Body of pancreas (tissue), 4 donors: ENCODE data around the gene PEAR1. TPM values are rescaled to one million over a fixed set of nuclear protein-coding genes. Genes with fewer than 3 reads are reported as not detected.

ENCODE experiments used
- ATAC-seq: fragments of 150-250 bp; one replicate; pipeline ENCODE4 v1.9.1; 2016
- DNase-seq, 4 donors: peaks; one replicate each; pipeline ENCODE4 v3.0.0-alpha.2; 2019
- H3K27ac ChIP-seq, 4 donors: fragments of 200-600 bp; sonication (generic); 1 replicate in 3 of 4; 2 replicates in 1 of 4; pipeline versions ENCODE4 v1.5.1 to v1.6.1; 2016 to 2019; ENCODE audit warnings: mild to moderate bottlenecking in 1 of 4, mixed read lengths in 1 of 4, moderate library complexity in 1 of 4
- H3K27me3 ChIP-seq, 2 donors: fragments of 200-600 bp; sonication (generic); one replicate each; pipeline ENCODE4 v1.6.0; 2016; ENCODE audit warnings: mild to moderate bottlenecking in 1 of 2
- H3K36me3 ChIP-seq, 2 donors: fragments of 200-600 bp; sonication (generic); replicated peaks in 1 of 2; 2 replicates each; pipeline ENCODE4 v1.5.1; 2016; ENCODE audit warnings: low read depth in 2 of 2; ENCODE audit not compliant: insufficient read depth in 1 of 2
- H3K4me1 ChIP-seq: fragments of 200-600 bp; sonication (generic); one replicate; pipeline ENCODE4 v1.6.0; 2016
- H3K4me3 ChIP-seq, 2 donors: fragments of 200-600 bp; sonication (generic); 1 replicate in 1 of 2; 2 replicates in 1 of 2; pipeline ENCODE4 v1.5.1; 2016 to 2019
- H3K9me3 ChIP-seq, 3 donors: fragments of 200-600 bp; sonication (generic); 1 replicate in 2 of 3; 2 replicates in 1 of 3; pipeline ENCODE4 v1.5.1; 2016
- CTCF ChIP-seq, 7 experiments: fragments of 450-650 bp in 4 of 7; fragments of 200-600 bp in 3 of 7; sonication (generic) in 3 of 7; IDR thresholded peaks; one replicate each; pipeline ENCODE4 v1.5.1; 2016 to 2019; ENCODE audit warnings: antibody characterized with exemption in 7 of 7
- POLR2A ChIP-seq, 3 donors: fragments of 450-650 bp; IDR thresholded peaks; one replicate each; pipeline ENCODE4 v1.6.1; 2016; ENCODE audit warnings: antibody characterized with exemption in 3 of 3, mild to moderate bottlenecking in 2 of 3
- WGBS, 2 donors: methylation state at CpG; one replicate each; pipeline ENCODE4 v1.1.5; 2017; 5-methylcytosine and 5-hydroxymethylcytosine counted together
- intact Hi-C: fragments of 100-400 bp; cut with DNase I; formaldehyde crosslinking; loops from one replicate; pipeline ENCODE4 v1.15.1; 2023
- total RNA-seq, 2 donors: library from RNA; depleted of rRNA; stranded (reverse); fragments of >200 nt; gene quantifications; one replicate each; pipeline ENCODE4 v1.1.0, GENCODE V29; 2016

PEAR1 gene
- total RNA-seq, 2 donors from 2014 or later = 5.2 to 7.6 TPM

DNA sequence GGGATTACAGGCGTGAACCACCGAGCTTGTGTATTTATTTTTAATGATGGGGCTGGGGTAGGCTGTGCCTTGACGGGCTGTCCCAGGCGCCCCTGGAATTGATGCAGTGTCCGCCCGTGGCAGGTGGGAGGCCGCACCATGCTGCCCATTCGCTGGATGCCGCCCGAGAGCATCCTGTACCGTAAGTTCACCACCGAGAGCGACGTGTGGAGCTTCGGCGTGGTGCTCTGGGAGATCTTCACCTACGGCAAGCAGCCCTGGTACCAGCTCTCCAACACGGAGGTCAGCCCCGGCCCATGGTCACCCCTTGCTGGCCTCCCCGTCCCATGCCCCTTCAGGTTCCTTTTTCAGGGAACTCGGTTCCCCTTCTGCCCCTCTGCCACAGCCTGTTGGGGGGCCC lies 13.6 kb upstream of the PEAR1 start:
- no peaks in the 10 kb centered on the region for H3K27me3 ChIP-seq
- DNase-seq = no peak
- H3K4me3 ChIP-seq = no peak overlapping the region
- no peaks in the 10 kb centered on the region for H3K4me1 ChIP-seq
- intact Hi-C loops = loop anchor here (10.0 kb wide), 1 partner anchor 185 kb away; no protein-coding TSS in a partner anchor
- H3K9me3 ChIP-seq = no peaks in the 10 kb centered on the region
- no peak for TF ChIP-seq CTCF (IDR thresholded peaks at IDR 0.05)
- no peak for TF ChIP-seq POLR2A (IDR thresholded peaks at IDR 0.05)
- no peak overlapping the region for H3K27ac ChIP-seq
- WGBS, 2 donors = 77 to 87% methylated on average over 15 to 21 of the region's 21 CpGs
- H3K36me3 ChIP-seq = no peaks in the 10 kb centered on the region
- no peak for ATAC-seq

- ATAC-seq (no peak), DNase-seq (no peak)
- H3K36me3 ChIP-seq = no peaks in the 10 kb centered on the region
- H3K4me3 ChIP-seq = no peak overlapping the region
- no peaks in the 10 kb centered on the region for H3K9me3 ChIP-seq
- H3K27ac ChIP-seq = no peak overlapping the region
- no peaks in the 10 kb centered on the region for H3K27me3 ChIP-seq
- H3K4me1 ChIP-seq = no peaks in the 10 kb centered on the region
- intact Hi-C loops = loop anchor here (10.0 kb wide), 1 partner anchor 186 kb away; no protein-coding TSS in a partner anchor
- WGBS, 2 donors = 27 to 47% methylated on average over 5 of the region's 5 CpGs
- no peak for TF ChIP-seq CTCF (IDR thresholded peaks at IDR 0.05)
- TF ChIP-seq POLR2A (IDR thresholded peaks at IDR 0.05) = no peak
Observed at GRCh38 chr1:156880473-156880872, 13.0 kb upstream of the PEAR1 start.

DNA sequence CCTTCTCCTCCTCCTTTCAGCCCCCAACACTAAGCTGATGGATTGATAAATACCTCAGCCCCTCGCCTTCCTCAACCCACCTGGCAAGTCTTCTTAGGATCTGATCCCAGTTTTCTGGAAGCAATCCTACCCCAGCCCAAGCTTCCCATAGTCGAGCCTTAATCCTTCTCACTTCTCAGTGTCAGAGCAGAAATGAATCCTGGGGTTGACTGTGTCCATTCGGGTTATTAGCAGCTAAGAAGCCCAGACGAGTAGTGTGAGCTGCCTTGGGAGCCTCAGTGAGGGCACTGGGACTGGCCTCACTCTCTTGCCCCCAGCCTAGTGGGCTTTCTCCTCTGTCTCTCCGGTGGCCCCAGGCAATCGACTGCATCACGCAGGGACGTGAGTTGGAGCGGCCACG lies 12.4 kb upstream of the PEAR1 start:
- Histone ChIP-seq H3K4me3 (no peak overlapping the region), H3K27ac (no peak overlapping the region), H3K4me1 (no peaks in the 10 kb centered on the region), H3K27me3 (no peaks in the 10 kb centered on the region), H3K9me3 (no peaks in the 10 kb centered on the region), H3K36me3 (no peaks in the 10 kb centered on the region)
- intact Hi-C loops = loop anchor here (10.0 kb wide), 1 partner anchor 186 kb away; no protein-coding TSS in a partner anchor
- ATAC-seq (no peak), DNase-seq (no peak)
- 60 to 67% methylated on average over 3 to 10 of the region's 10 CpGs for WGBS, 2 donors
- TF ChIP-seq POLR2A (IDR thresholded peaks at IDR 0.05) (no peak), CTCF (IDR thresholded peaks at IDR 0.05) (no peak)

DNA sequence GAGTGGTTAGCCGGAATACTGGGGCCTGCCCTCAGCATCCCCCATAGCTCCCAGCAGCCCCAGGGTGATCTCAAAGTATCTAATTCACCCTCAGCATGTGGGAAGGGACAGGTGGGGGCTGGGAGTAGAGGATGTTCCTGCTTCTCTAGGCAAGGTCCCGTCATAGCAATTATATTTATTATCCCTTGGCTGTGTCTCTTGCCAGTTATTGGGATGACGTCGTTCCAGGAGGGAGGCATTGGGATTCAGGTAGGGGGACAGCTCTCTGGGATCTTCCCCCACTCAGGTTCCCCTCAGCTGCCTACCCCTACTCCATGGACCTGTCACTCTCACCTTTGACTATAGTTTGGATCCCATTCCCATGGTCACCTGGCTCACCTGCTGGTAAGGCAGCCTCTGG lies 11.9 kb upstream of the PEAR1 start:
- Histone ChIP-seq H3K4me1 (no peaks in the 10 kb centered on the region), H3K36me3 (no peaks in the 10 kb centered on the region), H3K27me3 (no peaks in the 10 kb centered on the region), H3K27ac (no peak overlapping the region), H3K4me3 (no peak overlapping the region), H3K9me3 (no peaks in the 10 kb centered on the region)
- DNase-seq = no peak
- intact Hi-C loops = loop anchor here (10.0 kb wide), 1 partner anchor 187 kb away; no protein-coding TSS in a partner anchor
- 83 to 90% methylated on average over 3 to 4 of the region's 4 CpGs for WGBS, 2 donors
- ATAC-seq = no peak
- no peak for TF ChIP-seq POLR2A (IDR thresholded peaks at IDR 0.05)
- TF ChIP-seq CTCF (IDR thresholded peaks at IDR 0.05) = no peak

DNA sequence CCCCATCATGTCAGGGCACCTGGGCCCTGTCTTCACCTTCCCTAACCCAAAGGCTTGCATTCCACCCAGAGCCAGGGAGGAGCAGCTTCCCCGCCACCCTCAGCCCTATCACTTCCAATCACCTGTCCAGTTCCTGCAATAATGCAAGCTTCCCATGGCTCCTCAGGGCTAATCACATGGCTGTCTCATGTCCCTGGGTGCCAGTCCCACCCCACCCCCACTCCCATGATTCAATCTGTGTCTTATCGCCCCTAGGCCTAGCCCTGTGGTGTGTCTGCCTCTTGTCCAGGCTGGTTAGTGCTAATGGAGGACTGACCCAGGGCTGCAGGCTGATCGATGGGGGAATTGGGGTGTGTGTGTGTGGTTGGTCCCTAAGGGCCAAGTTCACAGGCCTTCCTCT lies 11.0 kb upstream of the PEAR1 start:
- TF ChIP-seq CTCF (IDR thresholded peaks at IDR 0.05) (no peak), POLR2A (IDR thresholded peaks at IDR 0.05) (no peak)
- no peaks in the 10 kb centered on the region for H3K4me1 ChIP-seq
- H3K27me3 ChIP-seq = no peaks in the 10 kb centered on the region
- WGBS, 2 donors = 68 to 73% methylated on average over 3 of the region's 3 CpGs
- H3K9me3 ChIP-seq = no peaks in the 10 kb centered on the region
- H3K36me3 ChIP-seq = no peaks in the 10 kb centered on the region
- DNase-seq (no peak), ATAC-seq (no peak)
- intact Hi-C loops = loop anchor here (10.0 kb wide), 1 partner anchor 188 kb away; no protein-coding TSS in a partner anchor
- no peak overlapping the region for H3K27ac ChIP-seq
- no peak overlapping the region for H3K4me3 ChIP-seq
